GM18511 (cell line): Measurements from ENCODE around the gene LILRB2.
A peak's percentile ranks its signal among the peaks of the same experiment; 100 is the strongest.
"Not testable (repeated sequence)": the region's sequence is repeated elsewhere in the genome, so short reads cannot be mapped to it uniquely, and the experiment has no call there.

Experiments
- ATAC-seq: cut with Tn5 transposase; IDR thresholded peaks from one replicate; pipeline ENCODE4 v1.9.1; 2021; ENCODE audit warnings: mild to moderate bottlenecking, moderate library complexity; ENCODE audit not compliant: unreplicated experiment

LILRB2 gene

DNA sequence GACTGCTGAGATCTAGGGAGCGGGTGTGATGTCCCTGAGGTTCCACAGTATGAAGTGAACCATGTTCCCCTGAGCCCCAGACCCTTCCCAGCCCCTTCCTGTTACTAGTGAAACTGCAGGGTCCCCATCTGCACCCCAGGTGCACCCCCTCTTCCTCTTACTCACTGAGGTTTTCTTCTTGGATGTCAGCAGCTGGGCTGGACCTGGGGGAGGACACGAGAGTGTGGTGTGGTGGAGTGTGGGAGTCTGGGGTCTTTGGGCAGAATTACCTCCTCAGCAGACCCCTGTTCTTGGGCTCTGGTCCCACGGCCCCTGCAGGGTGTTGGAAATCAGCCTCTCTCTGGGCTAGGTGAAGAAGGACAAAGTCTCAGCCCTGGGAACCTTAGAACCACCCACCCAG lies 35.0 kb downstream of the LILRB2 start:
- ATAC-seq, result no peak

DNA sequence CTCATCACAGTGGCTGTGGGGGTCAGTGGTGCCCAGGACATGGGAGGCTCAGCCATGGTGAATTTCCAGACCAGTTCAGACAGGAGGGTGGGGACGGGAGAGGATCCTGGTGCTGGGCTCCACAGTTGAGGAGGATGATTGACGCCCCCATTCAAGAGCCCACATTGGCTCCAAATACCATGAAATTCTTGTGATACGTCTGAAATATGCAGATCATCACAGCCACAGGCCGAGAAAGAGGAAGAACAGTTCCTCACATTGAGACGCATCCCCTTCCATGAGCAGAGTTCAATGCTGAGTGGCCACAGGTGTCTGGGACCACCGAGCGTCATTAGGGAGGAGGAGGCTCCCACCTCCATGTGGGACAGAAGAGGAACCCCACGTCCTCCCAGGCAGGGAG lies 37.1 kb downstream of the LILRB2 start:
- not testable (repeated sequence) for ATAC-seq

DNA sequence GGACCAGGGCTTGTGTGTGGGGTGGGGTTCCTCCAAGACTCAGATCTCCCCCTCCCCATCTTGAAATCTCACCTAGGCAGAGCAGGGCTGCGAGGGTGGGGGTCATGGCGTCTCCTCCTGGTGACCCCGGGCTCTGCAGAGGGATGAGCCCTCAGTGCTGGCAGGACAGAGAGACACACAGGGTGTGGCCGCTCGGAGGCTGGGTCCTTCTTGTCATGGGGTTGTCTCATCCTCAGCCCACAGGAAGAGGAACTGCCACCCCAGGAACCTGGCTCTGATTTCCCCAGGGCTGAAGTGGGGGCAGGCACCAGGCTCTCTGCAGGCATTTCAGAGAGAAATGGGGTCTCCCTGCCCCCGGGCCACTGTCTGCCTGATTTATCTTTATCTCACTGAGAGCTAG lies 38.3 kb downstream of the LILRB2 start, which contains the start of gene LILRA6:
LILRA6 (minus strand) TSS at position 145 of the 400 bp plus-strand sequence.
- ATAC-seq, result not testable (repeated sequence)

DNA sequence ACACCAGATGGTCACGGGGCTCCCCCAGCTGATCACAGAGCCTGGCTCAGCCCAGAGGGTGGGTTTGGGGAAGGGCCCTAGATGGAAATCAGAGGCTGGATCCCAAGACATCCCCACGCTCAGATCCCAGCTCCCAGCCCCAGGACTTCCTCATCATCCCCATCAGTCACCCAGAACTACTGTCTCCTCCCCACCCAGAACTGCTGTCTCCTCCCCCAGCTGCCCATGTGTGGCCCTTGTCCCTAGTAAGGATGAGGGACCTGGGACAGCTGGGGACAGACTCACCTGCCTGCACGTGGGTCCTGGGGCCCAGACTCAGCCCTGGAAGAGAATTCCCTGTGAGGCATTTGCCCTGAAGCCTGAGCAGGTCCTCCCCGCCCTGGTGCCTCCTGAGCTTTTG lies 38.7 kb downstream of the LILRB2 start:
- not testable (repeated sequence) for ATAC-seq

DNA sequence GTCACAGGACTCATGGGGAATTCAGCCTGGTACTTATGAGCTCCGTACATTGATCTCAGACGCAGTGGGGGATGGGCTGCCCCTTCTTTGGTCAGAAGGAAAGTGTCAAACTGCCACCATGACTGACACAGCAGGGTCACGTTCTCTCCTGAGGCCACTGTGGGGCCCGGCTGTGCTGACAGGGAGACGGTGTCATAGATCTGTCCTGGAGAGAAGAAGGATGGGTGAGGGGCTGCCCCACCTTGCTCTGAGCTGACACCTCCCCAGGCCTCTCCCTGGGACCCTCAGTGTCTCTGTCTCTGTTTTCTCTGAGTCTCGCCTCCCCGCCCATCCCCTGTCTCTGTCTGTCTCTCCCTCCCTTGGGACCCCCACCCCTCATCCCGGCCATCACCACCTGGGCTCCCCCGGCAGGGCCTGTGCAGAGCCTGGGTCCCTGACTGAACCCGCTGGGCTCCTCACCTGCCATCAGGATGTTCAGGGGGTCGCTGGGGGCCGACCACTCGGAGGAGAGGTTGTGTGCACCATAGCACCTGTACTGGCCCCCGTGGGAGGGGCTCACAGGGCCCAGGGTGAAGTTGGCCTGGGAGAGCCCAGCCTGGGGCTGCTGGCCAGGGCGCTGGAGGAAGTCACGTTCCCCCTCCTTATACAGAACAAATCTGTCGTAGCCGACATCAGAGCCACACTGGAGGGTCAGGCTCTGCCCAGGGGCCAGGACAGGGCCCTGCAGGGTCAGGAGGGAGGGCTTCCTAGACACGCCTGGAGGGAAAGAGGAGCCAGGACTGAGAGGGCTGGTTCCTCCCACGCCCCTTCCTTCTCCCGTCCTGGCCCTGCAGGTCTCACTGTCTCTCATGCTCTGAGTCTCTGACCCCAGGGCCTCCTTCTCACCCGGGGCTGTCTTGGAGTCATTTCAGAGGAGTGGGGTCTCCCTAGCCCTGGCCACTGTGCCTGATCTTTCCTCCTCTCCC lies 40.3 kb downstream of the LILRB2 start:
- not testable (repeated sequence) for ATAC-seq

DNA sequence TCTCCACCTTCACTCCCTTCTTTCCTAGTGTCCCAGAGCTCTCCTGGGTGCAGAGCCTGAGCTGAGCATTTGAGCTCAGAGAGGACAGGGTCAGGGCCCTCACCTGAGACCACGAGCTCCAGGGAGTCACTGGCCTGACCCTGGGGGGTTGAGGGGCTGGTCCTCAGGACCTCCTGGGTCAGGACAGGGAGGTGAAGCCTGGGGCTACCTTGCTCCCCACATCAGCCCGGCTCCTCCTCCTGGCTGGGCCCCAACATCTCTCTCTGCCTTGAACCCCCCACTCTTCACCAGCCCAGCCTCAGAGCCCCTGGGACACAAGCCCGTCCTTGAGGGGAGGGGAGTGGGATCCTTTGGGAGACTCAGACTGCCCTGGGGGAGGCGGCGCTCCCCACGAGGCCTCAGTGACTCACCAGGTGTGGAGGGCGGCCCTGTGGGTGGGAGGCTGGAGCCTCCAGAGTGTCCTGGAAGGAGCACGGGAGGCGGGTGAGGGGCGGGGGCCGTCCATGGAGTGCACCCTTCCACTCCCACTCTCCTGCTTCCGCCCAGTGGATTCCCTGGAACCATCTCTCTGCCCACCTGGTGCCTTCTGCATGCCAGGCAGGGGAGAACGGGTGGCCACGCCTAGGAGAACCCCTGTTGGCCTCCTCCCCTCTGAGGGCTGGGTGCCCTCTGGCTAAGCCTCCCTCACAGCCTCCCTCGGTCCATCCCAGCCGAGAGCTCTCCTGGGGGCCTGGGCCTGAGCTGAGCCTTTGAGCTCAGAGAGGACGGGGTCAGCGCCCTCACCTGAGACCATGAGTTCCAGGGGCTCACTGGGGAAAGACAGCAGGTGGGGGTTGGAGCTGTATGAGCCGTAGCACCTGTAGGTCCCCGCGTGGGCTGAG lies 41.2 kb downstream of the LILRB2 start:
- ATAC-seq, result not testable (repeated sequence)

DNA sequence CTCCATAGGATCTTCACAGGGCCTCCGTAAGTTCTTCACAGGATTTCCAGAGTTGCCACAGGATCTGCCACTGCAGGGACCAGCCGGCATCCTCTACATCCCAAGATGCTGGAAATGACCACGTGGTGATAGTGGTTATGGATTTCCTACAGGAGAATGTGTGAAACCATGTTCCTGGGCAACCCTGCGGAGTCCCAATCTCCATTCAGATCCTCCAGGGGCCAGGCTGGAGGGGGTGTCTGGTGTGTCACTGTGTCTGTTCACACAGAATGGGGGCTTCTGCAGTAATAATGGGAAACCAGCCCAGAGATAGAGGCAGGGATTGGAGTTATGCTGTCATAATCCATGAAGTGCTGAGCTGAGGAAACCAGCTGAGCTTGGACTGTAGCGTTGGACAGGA lies 47.0 kb downstream of the LILRB2 start:
- ATAC-seq, result no peak

DNA sequence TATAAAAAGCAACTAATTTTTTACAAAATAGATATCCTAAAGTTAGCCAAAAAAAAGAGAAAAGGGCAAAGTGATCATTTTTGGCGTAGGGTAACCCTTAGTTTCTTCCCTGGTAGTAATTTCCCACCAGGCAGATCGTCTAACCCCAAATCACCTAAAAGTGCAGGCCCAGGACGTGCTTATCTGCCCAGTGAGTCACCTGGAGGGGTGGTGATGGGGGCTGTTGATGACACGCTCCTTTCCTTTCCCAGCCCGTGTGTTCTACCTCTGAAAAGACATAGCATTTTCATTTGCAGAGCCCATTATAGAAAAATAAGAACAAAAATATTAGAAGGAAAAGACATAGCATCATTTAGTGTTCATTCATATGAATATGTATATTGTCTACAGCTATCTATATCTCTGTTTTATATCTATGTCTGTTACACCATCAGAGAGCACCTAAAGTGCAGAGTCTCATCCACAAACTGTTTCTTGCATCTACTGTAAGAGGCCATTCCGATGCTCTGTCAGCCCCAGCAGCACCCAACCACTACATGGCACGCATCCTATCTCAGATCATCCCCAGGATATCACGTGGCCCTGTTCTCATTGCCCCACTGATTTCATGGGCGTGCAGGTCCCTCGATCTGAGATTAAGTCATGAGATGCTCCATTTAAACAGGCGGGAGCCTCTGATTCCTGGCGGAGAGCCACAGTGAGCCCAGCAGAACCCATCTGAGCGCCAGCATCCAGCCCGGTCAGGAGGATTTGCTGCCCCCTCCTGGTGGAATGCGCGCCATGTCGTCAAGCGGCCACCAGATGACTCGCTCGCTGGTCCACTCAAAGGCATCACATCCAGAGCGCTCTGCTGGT lies 49.6 kb downstream of the LILRB2 start:
- peak; percentile 72 for ATAC-seq

DNA sequence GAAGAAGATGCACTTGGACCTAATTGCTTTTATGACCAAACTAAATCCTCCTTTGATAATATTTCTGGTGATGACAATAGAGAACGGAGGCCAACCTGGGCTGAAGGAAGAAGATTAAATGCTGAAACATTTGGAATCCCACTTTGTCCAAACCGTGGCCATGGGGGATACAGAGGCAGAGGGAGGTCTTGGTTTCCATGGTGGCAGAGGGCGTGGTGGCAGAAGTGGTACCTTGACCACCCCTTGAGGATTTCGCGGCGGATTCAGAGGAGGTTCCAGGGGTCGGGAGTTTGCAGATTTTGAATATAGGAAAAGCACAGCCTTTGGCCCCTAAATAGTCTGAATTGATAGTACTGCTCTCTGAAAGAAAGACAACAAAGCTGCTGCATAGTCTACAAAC lies 50.9 kb downstream of the LILRB2 start:
- ATAC-seq, result no peak

DNA sequence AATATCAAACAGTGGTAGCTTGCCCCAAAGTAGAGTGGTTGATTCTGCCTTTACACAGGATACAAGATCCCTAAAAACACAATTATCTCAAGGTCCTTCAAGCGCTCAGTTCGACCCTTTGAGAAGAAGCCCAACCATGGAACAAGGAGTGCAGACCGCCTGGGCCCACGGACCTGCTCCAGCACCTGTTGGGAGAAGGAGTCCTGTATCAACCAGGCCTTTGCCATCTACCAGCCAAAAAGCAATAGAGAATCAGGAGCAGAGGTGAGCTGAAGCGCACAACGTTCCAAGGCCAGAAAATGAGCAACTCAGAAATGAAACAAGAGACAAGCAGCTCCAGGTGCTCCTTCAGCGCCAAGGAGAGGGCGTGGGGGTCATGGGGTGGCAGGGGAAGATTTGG lies 51.8 kb downstream of the LILRB2 start:
- ATAC-seq, result no peak

DNA sequence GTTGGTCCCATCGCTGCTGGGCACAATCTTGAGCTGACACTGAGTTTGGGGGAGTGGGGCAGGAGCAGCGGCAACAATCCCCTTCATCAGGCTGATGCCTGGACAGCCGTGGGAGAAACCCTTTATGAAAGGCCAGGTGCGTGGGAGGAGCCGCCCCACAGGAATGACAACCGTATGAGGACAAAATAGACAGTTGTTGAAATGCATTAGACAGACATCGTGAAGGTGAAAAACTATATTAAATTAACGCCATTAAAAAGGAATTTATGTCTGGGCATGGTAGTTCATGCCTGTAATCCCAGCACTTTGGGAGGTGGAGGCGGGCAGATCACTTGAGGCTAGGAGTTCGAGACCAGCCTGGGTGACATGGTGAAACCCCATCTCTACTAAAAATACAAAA lies 56.3 kb downstream of the LILRB2 start:
- ATAC-seq, result not testable (repeated sequence)

DNA sequence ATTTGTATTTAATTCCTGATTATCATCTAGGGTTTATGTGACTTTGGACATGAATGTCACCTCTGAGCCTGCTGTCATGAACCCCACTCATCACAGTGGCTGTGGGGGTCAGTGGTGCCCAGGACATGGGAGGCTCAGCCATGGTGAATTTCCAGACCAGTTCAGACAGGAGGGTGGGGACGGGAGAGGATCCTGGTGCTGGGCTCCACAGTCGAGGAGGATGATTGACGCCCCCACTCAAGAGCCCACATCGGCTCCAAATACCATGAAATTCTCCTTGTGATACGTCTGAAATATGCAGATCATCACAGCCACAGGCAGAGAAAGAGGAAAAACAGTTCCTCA lies 57.0 kb downstream of the LILRB2 start:
- not testable (repeated sequence) for ATAC-seq
